ENCODE measurements around the gene KLHL14.

- no peak for TF ChIP-seq POLR2AphosphoS5 (IDR thresholded peaks at IDR 0.05; ENCODE audit: low read depth, low read length)
- TF ChIP-seq REST (IDR thresholded peaks at IDR 0.05; ENCODE audit: insufficient read depth in 1 of 2, low read depth in 2 of 2, low read length in 2 of 2) = peak in 1 of 2 experiments; percentile 72; a peak in 2 of 4 replicates
- TF ChIP-seq FOXP2 (optimal IDR thresholded peaks at IDR 0.05; ENCODE audit: borderline replicate concordance, extremely low read depth, extremely low read length, insufficient read depth) = no peak
- TF ChIP-seq TAF1 (IDR thresholded peaks at IDR 0.05; ENCODE audit: borderline replicate concordance, insufficient read depth, low read length) = no peak
- TF ChIP-seq SIN3A (IDR thresholded peaks at IDR 0.05; ENCODE audit: borderline replicate concordance, insufficient read depth, low read length) = no peak
Observed at GRCh38 chr18:32722279-32722678, 50.5 kb downstream of the KLHL14 start.

Data from PFSK-1 (cell line).